ENCODE data around the gene CHRM4. TPM values are rescaled to one million over a fixed set of nuclear protein-coding genes. Genes with fewer than 3 reads are reported as not detected.
A peak's percentile ranks its signal among the peaks of the same experiment; 100 is the strongest.

The CHRM4 gene
- under 0.01 TPM in 1 of 2 replicates, not detected in the other for total RNA-seq

DNA sequence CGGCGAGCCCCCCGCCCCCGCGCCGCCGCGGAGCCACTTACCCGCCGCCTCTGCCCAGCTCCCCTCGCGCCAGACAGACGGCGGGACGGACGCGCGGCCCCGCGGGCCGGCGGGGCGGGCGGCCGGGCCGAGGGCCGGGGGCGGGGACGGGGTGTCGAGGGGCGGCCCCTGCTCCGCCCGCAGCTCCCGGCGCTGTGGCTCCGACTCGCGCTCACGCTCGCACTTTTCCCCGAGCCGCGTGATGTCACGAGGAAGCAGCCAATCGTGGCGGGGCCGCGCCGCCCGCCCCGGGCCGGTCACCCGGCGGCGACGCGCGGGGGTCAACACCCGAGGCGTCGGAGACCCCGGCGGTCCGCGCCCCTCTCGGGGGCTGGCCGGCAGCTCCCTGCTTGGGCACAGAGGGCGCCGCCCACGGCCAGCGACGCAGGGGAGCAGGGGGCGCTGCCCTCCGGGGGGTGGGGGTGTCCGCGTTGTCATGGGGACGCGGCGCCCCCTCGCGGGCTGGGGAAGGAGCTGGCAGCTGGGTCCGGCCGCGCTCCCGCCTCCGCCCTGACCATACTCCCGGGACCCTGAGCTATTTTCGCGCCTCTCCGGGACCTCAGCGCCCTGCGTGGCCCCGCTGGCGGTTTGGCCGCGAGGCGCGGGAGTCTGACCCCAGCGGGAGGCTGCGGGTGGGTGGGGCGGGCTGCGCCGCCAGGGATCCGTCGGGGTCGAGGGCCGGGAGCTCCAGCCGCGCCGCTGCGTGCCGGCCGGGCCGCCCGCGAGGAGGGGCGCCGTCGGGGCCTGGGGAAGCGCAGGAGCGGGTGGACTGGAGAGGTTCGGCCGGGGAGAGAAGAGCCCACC, at the start of gene CHRM4:
Gene CHRM4 (minus strand): TSS at position 199 of the 843 bp plus-strand sequence. CDS start 5,219 bp downstream, outside the sequence.
- DNase-seq (ENCODE audit: low read depth): peak; percentile 64
- H3K4me3 ChIP-seq (ENCODE audit: low read depth, low read length): peak within 1 kb of the TSS; percentile 56

GRCh38 chr11:46438211-46438610, 46.6 kb upstream of the CHRM4 start:
- TF ChIP-seq CTCF (IDR thresholded peaks at IDR 0.05; ENCODE audit: insufficient read depth, low read depth, low read length): no peak

More for the DNA sequence above, at the start of gene CHRM4:
- TF ChIP-seq CTCF (IDR thresholded peaks at IDR 0.05; ENCODE audit: insufficient read depth, low read depth, low read length): peak; percentile 46

GRCh38 chr11:46437122-46437689, 45.6 kb upstream of the CHRM4 start:
- TF ChIP-seq CTCF (IDR thresholded peaks at IDR 0.05; ENCODE audit: insufficient read depth, low read depth, low read length): no peak
- no peak for DNase-seq (ENCODE audit: low read depth)
- no peak overlapping the region for H3K4me3 ChIP-seq (ENCODE audit: low read depth, low read length)

More at GRCh38 chr11:46438211-46438610, 46.6 kb upstream of the CHRM4 start:
- DNase-seq (ENCODE audit: low read depth): no peak
- H3K4me3 ChIP-seq (ENCODE audit: low read depth, low read length): no peak overlapping the region

GRCh38 chr11:46436113-46436512, 44.5 kb upstream of the CHRM4 start:
- DNase-seq (ENCODE audit: low read depth): no peak
- H3K4me3 ChIP-seq (ENCODE audit: low read depth, low read length): no peak overlapping the region
- no peak for TF ChIP-seq CTCF (IDR thresholded peaks at IDR 0.05; ENCODE audit: insufficient read depth, low read depth, low read length)

GRCh38 chr11:46435679-46436078, 44.1 kb upstream of the CHRM4 start:
- TF ChIP-seq CTCF (IDR thresholded peaks at IDR 0.05; ENCODE audit: insufficient read depth, low read depth, low read length): no peak
- no peak for DNase-seq (ENCODE audit: low read depth)
- no peak overlapping the region for H3K4me3 ChIP-seq (ENCODE audit: low read depth, low read length)

- TF ChIP-seq CTCF (IDR thresholded peaks at IDR 0.05; ENCODE audit: insufficient read depth, low read depth, low read length): no peak
- no peak for DNase-seq (ENCODE audit: low read depth)
- no peak overlapping the region for H3K4me3 ChIP-seq (ENCODE audit: low read depth, low read length)
These were observed 39.6 kb upstream of the CHRM4 start for GRCh38 chr11:46431211-46431610.
